Suppressor macrophage (primary cell): ENCODE results near the gene KIF26A.

Experiments
- DNase-seq, 4 experiments: peaks; one replicate each; pipeline ENCODE4 v3.0.0-alpha.2; 2020 to 2022

The KIF26A gene

GRCh38 chr14:104211741-104212140 lies 73.4 kb downstream of the KIF26A start:
- DNase-seq, result no peak

- no peak for DNase-seq
Measured at GRCh38 chr14:104212206-104213095, 74.1 kb downstream of the KIF26A start.

- no peak for DNase-seq
Measured at GRCh38 chr14:104213301-104214034, 75.1 kb downstream of the KIF26A start.

GRCh38 chr14:104214431-104215218 lies 76.2 kb downstream of the KIF26A start:
- DNase-seq, result no peak

GRCh38 chr14:104215706-104216334 lies 77.4 kb downstream of the KIF26A start:
- DNase-seq, result no peak

- DNase-seq, result no peak
Measured at GRCh38 chr14:104216457-104216856, 78.1 kb downstream of the KIF26A start.

- no peak for DNase-seq
Measured at GRCh38 chr14:104217486-104218360, 79.3 kb downstream of the KIF26A start.

- DNase-seq, result no peak
Measured at GRCh38 chr14:104218361-104219180, 80.2 kb downstream of the KIF26A start.

GRCh38 chr14:104219731-104220214 lies 81.4 kb downstream of the KIF26A start:
- no peak for DNase-seq

GRCh38 chr14:104220215-104221070 lies 82.1 kb downstream of the KIF26A start:
- no peak for DNase-seq

GRCh38 chr14:104221071-104221625 lies 82.8 kb downstream of the KIF26A start:
- DNase-seq, result no peak

- no peak for DNase-seq
Measured at GRCh38 chr14:104221636-104222369, 83.4 kb downstream of the KIF26A start.

- DNase-seq, result no peak
Measured at GRCh38 chr14:104222396-104223036, 84.1 kb downstream of the KIF26A start.

- peak in 1 of 4 experiments; percentile 12 for DNase-seq
Measured at GRCh38 chr14:104223101-104224041, 85.0 kb downstream of the KIF26A start.

GRCh38 chr14:104224131-104224505 lies 85.7 kb downstream of the KIF26A start:
- DNase-seq, result no peak

- DNase-seq, result peak; percentile 15 to 56 (median 36)
Measured at GRCh38 chr14:104224506-104225277, 86.3 kb downstream of the KIF26A start.
